K562 (cell line): ENCODE measurements around the gene TRIM65. TPM values are rescaled to one million over a fixed set of nuclear protein-coding genes. Genes with fewer than 3 reads are reported as not detected.

Source experiments
- BRD4 ChIP-seq: fragments of 200-600 bp; sonication (generic); IDR thresholded peaks from 2 replicates; pipeline ENCODE4 v1.6.1; 2017; ENCODE audit warnings: inconsistent platforms
- CREB5 ChIP-seq: fragments of 250-450 bp; sonication (Bioruptor Pico); IDR thresholded peaks from 2 replicates; pipeline ENCODE4 v1.5.0; 2020; ENCODE audit warnings: mild to moderate bottlenecking
- ESRRB ChIP-seq: fragments of 250-450 bp; sonication (Bioruptor Pico); IDR thresholded peaks from 2 replicates; pipeline ENCODE4 v1.5.0; 2020; ENCODE audit warnings: mild to moderate bottlenecking, moderate library complexity, borderline replicate concordance
- HSF4 ChIP-seq: fragments of 250-450 bp; sonication (Bioruptor Pico); IDR thresholded peaks from 2 replicates; pipeline ENCODE4 v2.1.2; 2022; ENCODE audit warnings: mild to moderate bottlenecking, moderate library complexity, borderline replicate concordance
- MAFG ChIP-seq: fragments of 450-650 bp; conservative IDR thresholded peaks from 2 replicates; pipeline ENCODE4 v1.6.1; 2016; ENCODE audit warnings: missing genetic modification characterization, missing compliant biosample characterization
- NFXL1 ChIP-seq: fragments of 450-650 bp; formaldehyde crosslinking; IDR thresholded peaks from 2 replicates; pipeline ENCODE4 v1.4.0; 2021; ENCODE audit warnings: mild to moderate bottlenecking
- NONO ChIP-seq, 2 experiments: fragments of 200-400 bp in 1 of 2; fragments of 450-650 bp in 1 of 2; formaldehyde crosslinking in 1 of 2; IDR thresholded peaks; 2 replicates each; pipeline ENCODE4 v1.6.1; 2017; ENCODE audit warnings: low read depth in 2 of 2, mild to moderate bottlenecking in 2 of 2, moderate library complexity in 2 of 2, low read length in 1 of 2
- SIX5 ChIP-seq, 2 experiments: IDR thresholded peaks; 2 replicates each; pipeline ENCODE4 v1.6.1; 2011; ENCODE audit warnings: low read length in 2 of 2, borderline replicate concordance in 1 of 2, low read depth in 1 of 2, mild to moderate bottlenecking in 1 of 2, moderate library complexity in 1 of 2; ENCODE audit not compliant: insufficient read depth in 1 of 2
- ZBTB43 ChIP-seq: sonication (generic); formaldehyde crosslinking; IDR thresholded peaks from 2 replicates; pipeline ENCODE4 v1.8.0; 2023; ENCODE audit warnings: mild to moderate bottlenecking, missing genetic modification reagents
- ZNF592 ChIP-seq: fragments of 450-650 bp; IDR thresholded peaks from 2 replicates; pipeline ENCODE4 v1.6.1; 2017; ENCODE audit warnings: antibody characterized with exemption, mild to moderate bottlenecking
- polyA plus RNA-seq, 8 experiments: library from polyadenylated mRNA; depleted of rRNA in 4 of 8; stranded (reverse) in 5 of 8; unstranded in 3 of 8; fragments of >200 nt; fragmentation: Nextera tagmentation in 2 of 8; fragmentation: Illumina TruSeq in 1 of 8; extraction: Ambion mirVana in 2 of 8; extraction: Trizol in 1 of 8; gene quantifications; 2 replicates each; pipeline versions ENCODE4 v1.2.1 to v1.2.3, GENCODE V29; 2011 to 2014; ENCODE audit warnings: inconsistent platforms in 1 of 8, missing spikeins in 1 of 8
- total RNA-seq, 7 experiments: library from RNA; depleted of rRNA in 6 of 7; stranded (reverse); fragments of >200 nt in 6 of 7; fragmentation: Illumina TruSeq in 2 of 7; extraction: Trizol in 2 of 7; gene quantifications; 2 replicates each; pipeline versions ENCODE4 v1.2.1 to v1.2.3, GENCODE V29; 2011 to 2021; ENCODE audit warnings: low replicate concordance in 1 of 7
- TF ChIP-seq, protein P1 (sequence below): sonication (generic); formaldehyde crosslinking; IDR thresholded peaks from 2 replicates; pipeline ENCODE4 v1.8.0; 2022; ENCODE audit warnings: missing genetic modification reagents, mild to moderate bottlenecking, moderate library complexity, borderline replicate concordance

The TRIM65 gene
- total and polyA plus RNA-seq, 9 of the 15 experiments (the other 6 are each of a cell fraction or from before 2014, with no cell fraction given) = 2.8 to 45.7 (median 22.9) TPM

DNA sequence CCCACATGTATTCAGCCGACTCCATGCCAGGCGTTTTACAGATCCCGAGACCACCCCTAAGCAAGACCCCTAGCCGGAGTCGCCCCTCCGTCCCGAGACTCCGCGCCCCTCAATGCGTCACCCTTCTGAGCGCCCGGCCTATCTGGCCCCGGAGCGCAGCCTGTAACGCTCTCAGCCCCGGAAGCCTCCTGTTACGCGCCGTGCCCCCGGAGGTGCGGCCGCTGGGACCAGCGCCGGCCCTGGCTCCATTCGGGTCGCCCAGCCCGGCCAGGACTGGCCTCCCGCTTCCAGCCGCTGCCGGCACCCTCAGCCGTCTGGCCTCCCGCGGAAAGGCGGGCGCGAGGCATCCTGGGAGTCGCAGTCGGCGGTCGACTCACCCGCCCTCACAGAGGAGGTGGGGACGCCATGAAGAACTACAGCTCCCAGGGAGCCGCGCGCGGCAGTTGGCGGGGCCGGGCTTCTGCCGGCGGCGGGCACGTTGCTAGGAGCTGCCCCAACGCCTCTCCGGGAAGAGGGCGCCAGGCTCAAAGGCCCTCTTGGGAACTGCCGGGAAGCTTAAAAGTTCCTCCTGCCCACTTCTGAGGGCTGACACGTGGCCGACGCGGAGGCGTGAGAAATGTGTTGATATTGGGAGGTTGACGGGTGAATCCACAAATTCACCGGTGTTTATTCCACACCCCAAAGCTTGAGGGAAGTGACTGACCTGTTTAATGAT is 44.1 kb upstream of the TRIM65 start, which contains the start of gene FBF1 (continued):
- TF ChIP-seq CREB5 (CRISPR knock-in tag) (no peak), ZBTB43 (no peak), MAFG (tag) (no peak), HSF4 (no peak), NONO (IDR thresholded peaks at IDR 0.05; ENCODE audit: low read depth in 2 of 2, low read length in 1 of 2) (peak in 1 of 2 experiments; percentile 97; a peak in 2 of 4 replicates), BRD4 (no peak), ZNF592 (no peak; the same call in 1 of the 2 replicates), NFXL1 (CRISPR knock-in tag) (no peak), ESRRB (CRISPR knock-in tag) (no peak), SIX5 (IDR thresholded peaks at IDR 0.05; ENCODE audit: borderline replicate concordance in 1 of 2, insufficient read depth in 1 of 2, low read depth in 1 of 2, low read length in 2 of 2) (peak; percentile 64 to 78)
- TF ChIP-seq, protein P1, sequence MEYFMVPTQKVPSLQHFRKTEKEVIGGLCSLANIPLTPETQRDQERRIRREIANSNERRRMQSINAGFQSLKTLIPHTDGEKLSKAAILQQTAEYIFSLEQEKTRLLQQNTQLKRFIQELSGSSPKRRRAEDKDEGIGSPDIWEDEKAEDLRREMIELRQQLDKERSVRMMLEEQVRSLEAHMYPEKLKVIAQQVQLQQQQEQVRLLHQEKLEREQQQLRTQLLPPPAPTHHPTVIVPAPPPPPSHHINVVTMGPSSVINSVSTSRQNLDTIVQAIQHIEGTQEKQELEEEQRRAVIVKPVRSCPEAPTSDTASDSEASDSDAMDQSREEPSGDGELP = peak; percentile 91; the same call in 1 of the 2 replicates
